ENCODE results near the gene SRPK2.
"Not testable (repeated sequence)": the region's sequence is repeated elsewhere in the genome, so short reads cannot be mapped to it uniquely, and the experiment has no call there.

Gene SRPK2

DNA sequence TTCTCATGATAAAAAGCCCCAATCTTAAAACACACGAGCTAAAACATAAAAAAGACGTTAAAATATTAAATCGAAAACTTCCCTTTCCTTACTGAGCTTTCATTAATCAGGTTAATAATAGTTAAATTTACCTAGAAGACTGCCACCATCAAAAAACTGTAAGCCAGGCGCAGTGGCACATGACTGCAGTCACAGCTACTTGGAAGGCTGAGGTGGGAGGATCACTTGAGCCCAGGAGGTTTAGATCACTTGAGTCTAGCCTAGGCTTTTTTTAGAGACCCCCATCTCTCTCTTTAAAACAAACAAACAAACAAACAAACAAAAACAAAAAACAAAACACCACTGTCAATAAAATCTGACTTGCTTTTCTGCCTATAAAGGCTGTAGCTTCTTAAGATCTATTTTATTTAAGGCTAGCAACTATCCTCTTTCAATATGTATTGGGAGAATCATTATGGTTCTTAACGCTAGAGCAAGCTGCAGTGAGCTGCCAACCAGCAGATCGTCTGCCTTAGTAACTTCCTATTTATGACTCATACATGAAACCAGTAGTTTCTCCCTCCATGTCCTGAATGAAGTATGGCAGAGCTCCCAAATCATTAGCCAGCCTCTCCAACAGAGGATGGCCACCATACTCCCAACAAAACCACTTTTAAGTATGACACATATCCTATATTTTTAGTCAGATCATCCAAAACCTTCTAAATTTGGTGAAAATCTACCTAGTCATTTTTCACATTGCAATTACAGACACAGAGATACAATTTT, 163.7 kb downstream of the SRPK2 start:
- DNase-seq (ENCODE audit: low read depth): peak; percentile 75

GRCh38 chr7:105222953-105223352, 165.8 kb downstream of the SRPK2 start:
- DNase-seq (ENCODE audit: low read depth): no peak

DNA sequence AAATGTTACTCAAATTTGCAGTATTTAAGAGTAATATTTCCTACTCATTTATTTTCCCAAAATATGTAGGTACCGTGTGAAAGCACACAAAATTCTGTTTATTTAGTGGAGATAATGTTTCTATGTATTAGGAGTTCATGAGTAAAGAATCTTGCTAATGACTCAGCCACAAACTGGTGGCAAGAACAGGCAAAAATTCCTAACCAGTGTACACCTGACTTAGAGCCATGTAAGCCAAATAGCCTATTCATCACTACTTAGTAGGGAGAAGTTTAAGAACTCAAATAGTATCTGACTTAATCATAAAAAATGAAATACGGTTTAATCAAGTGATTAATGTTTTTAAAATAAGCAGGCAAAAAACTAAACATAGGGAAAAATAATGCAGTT, 169.0 kb downstream of the SRPK2 start:
- peak; percentile 74 for DNase-seq (ENCODE audit: low read depth)

- peak; percentile 56 for DNase-seq (ENCODE audit: low read depth)
Observed at GRCh38 chr7:105218939-105219770, 169.6 kb downstream of the SRPK2 start.

GRCh38 chr7:105218215-105218614, 170.5 kb downstream of the SRPK2 start:
- DNase-seq (ENCODE audit: low read depth): no peak

DNA sequence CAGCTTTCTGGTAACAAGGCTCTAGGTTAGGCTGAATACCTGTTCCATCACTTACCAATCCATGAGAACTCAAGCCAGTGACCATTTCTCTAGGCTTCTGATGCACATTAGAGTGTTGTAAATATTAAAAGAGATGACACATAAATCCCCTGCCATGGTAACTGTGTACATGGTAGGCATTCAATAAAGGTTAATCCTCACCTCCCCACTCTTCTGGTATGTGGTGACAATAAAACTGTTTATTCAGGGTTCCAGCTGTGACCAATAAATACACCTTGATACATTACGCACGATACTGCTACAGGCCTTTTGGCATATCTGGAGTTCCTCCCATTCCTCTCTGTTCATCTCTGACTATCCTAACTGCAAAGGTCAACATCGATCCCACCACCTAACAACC, 171.9 kb downstream of the SRPK2 start:
- no peak for DNase-seq (ENCODE audit: low read depth)

DNA sequence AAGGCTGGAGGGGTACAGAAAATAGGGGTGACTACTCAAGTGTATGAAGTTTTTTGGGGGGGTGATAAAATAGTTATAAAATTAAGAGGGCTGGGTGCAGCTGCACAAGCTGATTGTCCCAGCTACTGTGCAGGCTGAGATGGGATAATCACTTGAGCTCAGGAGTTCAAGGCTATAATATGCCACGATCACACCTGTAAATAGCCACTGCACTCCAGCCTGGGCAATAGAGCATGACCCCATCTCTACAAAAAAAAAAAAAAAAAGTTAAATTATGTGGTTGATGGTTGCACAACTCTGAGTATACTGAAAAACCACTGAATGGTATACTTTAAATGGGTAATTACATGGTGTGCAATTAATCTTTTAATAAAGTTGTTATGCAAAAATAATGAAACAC, 172.9 kb downstream of the SRPK2 start:
- no peak for DNase-seq (ENCODE audit: low read depth)

GRCh38 chr7:105215182-105215581, 173.5 kb downstream of the SRPK2 start:
- no peak for DNase-seq (ENCODE audit: low read depth)

- DNase-seq (ENCODE audit: low read depth): no peak
Observed at GRCh38 chr7:105213611-105214010, 175.1 kb downstream of the SRPK2 start.

DNA sequence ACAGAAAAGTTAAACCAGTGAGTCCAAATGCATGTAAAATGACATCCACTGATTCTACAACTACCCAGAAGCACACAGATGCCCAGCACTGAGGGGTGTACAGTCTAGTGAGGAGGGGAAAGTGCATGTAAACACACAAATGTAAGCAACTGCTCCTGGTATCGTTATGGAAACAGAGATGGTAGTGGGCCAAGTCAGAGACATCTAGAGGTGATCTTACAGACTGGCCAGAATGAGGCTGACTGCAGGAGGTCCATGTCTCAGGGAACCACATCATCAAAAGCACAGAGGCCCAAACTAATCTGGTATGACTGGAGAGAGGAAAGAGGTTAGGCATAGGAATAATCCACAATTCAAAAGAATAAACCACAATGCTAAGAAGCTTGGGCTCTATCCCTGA, 176.5 kb downstream of the SRPK2 start:
- DNase-seq (ENCODE audit: low read depth): no peak

- no peak for DNase-seq (ENCODE audit: low read depth)
Observed at GRCh38 chr7:105210721-105211205, 178.0 kb downstream of the SRPK2 start.

- no peak for DNase-seq (ENCODE audit: low read depth)
Observed at GRCh38 chr7:105209870-105210269, 178.9 kb downstream of the SRPK2 start.

GRCh38 chr7:105209433-105209832, 179.3 kb downstream of the SRPK2 start:
- no peak for DNase-seq (ENCODE audit: low read depth)

- DNase-seq (ENCODE audit: low read depth): no peak
Observed at GRCh38 chr7:105206985-105207384, 181.7 kb downstream of the SRPK2 start.

DNA sequence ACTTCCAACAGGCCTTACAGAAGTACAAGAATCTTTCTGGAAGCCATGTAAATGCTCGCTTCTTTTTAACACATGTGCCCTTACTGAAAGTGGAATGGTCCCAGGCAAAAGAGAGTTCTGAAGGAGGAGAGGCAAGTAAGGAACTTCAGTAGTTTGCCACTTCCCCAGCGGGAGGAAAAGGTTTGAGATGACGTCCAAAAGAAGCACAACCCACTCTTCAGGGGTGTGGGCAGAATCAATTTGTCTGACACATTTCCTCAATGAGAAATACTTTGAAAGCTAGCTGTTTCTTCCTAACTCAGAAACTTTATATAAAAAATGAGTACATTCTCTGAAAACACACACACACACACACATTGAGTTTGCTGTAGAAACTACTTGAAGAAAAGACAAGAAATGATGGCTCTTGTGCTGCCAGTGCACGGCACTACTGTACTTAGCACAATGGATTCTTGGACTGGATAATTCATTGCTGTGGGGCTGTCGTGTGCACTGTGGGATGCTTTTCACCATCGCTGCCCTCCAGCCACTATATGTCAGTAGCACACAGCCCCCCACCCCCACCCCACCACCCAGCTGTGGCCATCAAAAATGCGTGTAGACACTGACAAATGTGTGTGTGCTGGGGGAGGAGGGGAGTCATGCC, 183.0 kb downstream of the SRPK2 start:
- no peak for DNase-seq (ENCODE audit: low read depth)

DNA sequence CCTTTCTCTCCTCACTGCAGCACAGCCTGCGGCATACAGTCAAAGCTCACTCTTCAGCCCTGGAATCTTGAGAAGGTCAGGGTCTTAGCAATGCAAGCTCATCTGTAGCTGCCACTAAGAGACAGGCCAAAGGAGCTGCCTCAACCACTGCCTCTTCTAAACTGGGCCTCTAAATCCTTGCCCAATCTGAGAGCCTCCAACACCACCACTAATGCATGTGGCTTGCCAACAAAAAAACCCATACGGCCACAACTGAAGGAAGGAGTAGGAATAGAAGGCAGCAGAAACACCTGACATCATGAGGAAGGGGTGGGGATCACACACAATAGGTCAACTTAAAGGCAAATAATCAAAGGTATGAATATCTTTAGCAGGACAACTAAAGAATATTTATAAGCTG, 183.8 kb downstream of the SRPK2 start:
- no peak for DNase-seq (ENCODE audit: low read depth)

DNA sequence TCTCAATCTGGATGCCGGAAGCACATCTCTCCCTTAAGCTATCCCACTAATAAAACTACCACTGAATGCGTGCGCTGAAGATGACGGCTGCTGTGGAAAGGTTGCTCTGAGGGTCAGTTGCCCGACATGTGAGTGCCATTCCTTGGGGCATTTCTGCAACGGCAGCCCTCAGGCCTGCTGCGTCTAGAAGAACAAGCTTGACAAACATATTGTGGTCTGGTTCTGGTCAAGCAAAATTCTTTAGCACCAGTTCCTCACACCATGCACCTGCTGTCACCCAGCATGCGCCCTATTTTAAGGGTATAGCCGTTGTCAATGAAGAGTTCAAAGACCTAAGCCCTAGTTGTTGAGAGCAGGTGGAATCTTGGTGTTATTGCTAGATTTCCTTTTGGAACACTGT, 184.2 kb downstream of the SRPK2 start:
- DNase-seq (ENCODE audit: low read depth): no peak

- no peak for DNase-seq (ENCODE audit: low read depth)
Observed at GRCh38 chr7:105202616-105203015, 186.1 kb downstream of the SRPK2 start.

- DNase-seq (ENCODE audit: low read depth): peak; percentile 80
Observed at GRCh38 chr7:105199386-105199785, 189.3 kb downstream of the SRPK2 start.

DNA sequence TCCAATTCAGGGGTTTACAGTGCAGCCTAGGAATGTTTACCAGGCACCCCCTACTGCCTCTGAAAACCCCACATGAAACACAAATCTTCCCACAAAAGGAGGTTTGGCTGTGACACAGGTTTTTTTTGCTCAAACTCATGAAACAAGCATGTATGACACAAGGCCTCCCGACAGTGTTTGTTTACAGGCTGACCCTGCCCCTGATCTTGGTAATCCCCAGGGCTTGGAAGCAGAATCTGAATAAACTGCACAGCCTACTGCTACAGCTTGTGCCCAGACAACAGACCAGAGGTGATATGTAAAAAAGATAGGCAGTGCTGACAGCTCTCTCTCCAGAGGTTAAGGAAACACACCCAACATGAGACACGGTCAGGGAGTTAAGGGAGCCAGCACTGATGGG, 190.5 kb downstream of the SRPK2 start:
- DNase-seq (ENCODE audit: low read depth): peak; percentile 87

GRCh38 chr7:105196473-105196872, 192.2 kb downstream of the SRPK2 start:
- DNase-seq (ENCODE audit: low read depth): no peak

GRCh38 chr7:105195891-105196290, 192.8 kb downstream of the SRPK2 start:
- DNase-seq (ENCODE audit: low read depth): no peak

DNA sequence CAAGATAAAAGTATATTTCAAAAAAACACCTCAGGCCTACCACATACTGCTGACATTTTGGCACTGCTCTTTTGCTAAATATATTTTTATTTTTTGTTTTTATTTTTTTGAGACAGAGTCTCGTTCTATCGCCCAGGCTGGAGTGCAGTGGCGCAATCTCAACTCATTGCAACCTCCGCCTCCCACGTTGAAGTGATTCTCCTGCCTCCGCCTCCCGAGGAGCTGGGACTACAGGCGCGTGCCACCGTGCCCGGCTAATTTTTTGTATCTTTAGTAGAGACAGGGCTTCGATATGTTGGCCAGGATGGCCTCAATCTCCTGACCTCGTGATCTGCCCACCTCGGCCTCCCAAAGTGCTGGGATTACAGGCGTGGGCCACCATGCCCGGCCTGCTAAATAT, 193.8 kb downstream of the SRPK2 start:
- not testable (repeated sequence) for DNase-seq (ENCODE audit: low read depth)

Data from amniotic epithelial cell (primary cell).